ELF-1 (cell line): ENCODE results near the gene HIVEP3.
A peak's percentile ranks its signal among the peaks of the same experiment; 100 is the strongest.

ENCODE experiments used
- DNase-seq: peaks from one replicate; pipeline ENCODE4 v3.0.0-alpha.2; 2016; ENCODE audit warnings: low read depth, low spot score

HIVEP3 gene

GRCh38 chr1:41499591-41499990 is 419.1 kb downstream of the HIVEP3 start:
- DNase-seq, result no peak

- DNase-seq, result no peak
Measured at GRCh38 chr1:41498804-41499203, 419.9 kb downstream of the HIVEP3 start.

GRCh38 chr1:41498391-41498790 is 420.3 kb downstream of the HIVEP3 start:
- no peak for DNase-seq

- DNase-seq, result no peak
Measured at GRCh38 chr1:41497461-41498030, 421.2 kb downstream of the HIVEP3 start.

GRCh38 chr1:41497056-41497440 is 421.7 kb downstream of the HIVEP3 start:
- no peak for DNase-seq

- DNase-seq, result peak; percentile 95
Measured at GRCh38 chr1:41496080-41497055, 422.4 kb downstream of the HIVEP3 start.

GRCh38 chr1:41495210-41495948 is 423.3 kb downstream of the HIVEP3 start:
- peak; percentile 77 for DNase-seq

- no peak for DNase-seq
Measured at GRCh38 chr1:41494351-41495209, 424.1 kb downstream of the HIVEP3 start.

GRCh38 chr1:41493626-41494350 is 424.9 kb downstream of the HIVEP3 start:
- no peak for DNase-seq

GRCh38 chr1:41493117-41493536 is 425.6 kb downstream of the HIVEP3 start:
- no peak for DNase-seq

- peak; percentile 84 for DNase-seq
Measured at GRCh38 chr1:41492341-41492848, 426.3 kb downstream of the HIVEP3 start.

- DNase-seq, result no peak
Measured at GRCh38 chr1:41490911-41491310, 427.8 kb downstream of the HIVEP3 start.

- DNase-seq, result no peak
Measured at GRCh38 chr1:41489561-41489960, 429.2 kb downstream of the HIVEP3 start.

GRCh38 chr1:41488040-41488951 is 430.4 kb downstream of the HIVEP3 start:
- no peak for DNase-seq

- DNase-seq, result no peak
Measured at GRCh38 chr1:41487126-41488039, 431.3 kb downstream of the HIVEP3 start.

- peak; percentile 45 for DNase-seq
Measured at GRCh38 chr1:41486371-41487125, 432.2 kb downstream of the HIVEP3 start.

- no peak for DNase-seq
Measured at GRCh38 chr1:41486053-41486370, 432.7 kb downstream of the HIVEP3 start.

- DNase-seq, result peak; percentile 88
Measured at GRCh38 chr1:41485605-41486004, 433.1 kb downstream of the HIVEP3 start.
